ENCODE measurements around the gene VEGFD.

The VEGFD gene

GRCh38 chrX:15384304-15384703 lies at the start of gene VEGFD:
VEGFD (minus strand) TSS chrX:15384413; CDS start chrX:15383946, 467 bp downstream.
- DNase-seq (ENCODE audit: insufficient read length, low spot score): no peak
- TF ChIP-seq, protein P1, sequence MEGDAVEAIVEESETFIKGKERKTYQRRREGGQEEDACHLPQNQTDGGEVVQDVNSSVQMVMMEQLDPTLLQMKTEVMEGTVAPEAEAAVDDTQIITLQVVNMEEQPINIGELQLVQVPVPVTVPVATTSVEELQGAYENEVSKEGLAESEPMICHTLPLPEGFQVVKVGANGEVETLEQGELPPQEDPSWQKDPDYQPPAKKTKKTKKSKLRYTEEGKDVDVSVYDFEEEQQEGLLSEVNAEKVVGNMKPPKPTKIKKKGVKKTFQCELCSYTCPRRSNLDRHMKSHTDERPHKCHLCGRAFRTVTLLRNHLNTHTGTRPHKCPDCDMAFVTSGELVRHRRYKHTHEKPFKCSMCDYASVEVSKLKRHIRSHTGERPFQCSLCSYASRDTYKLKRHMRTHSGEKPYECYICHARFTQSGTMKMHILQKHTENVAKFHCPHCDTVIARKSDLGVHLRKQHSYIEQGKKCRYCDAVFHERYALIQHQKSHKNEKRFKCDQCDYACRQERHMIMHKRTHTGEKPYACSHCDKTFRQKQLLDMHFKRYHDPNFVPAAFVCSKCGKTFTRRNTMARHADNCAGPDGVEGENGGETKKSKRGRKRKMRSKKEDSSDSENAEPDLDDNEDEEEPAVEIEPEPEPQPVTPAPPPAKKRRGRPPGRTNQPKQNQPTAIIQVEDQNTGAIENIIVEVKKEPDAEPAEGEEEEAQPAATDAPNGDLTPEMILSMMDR (IDR thresholded peaks at IDR 0.05; ENCODE audit: insufficient read depth, missing control alignments): no peak
- FAIRE-seq: no peak

DNA sequence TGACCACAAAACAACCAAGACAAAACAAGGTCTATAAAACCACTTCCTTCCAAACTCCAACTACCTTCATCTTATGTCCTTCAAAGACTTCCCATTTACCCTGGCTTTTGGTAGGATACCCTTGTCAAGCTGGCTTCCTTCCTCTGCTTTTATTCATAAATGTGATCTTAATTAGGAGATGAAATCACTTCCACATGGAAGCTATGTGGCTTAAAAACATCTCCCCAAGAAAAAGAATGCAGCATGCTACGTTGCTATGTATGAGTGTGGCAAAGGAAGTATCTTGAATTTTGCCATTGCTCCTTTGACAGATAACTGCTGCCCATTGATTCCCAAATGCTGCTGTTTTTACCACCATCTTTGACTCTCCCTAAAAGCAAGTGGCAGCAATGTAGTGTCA lies 46.4 kb upstream of the VEGFD start:
- DNase-seq (ENCODE audit: insufficient read length, low spot score): no peak
- no peak for FAIRE-seq
- TF ChIP-seq, protein P1 (IDR thresholded peaks at IDR 0.05; ENCODE audit: insufficient read depth, missing control alignments): no peak

- TF ChIP-seq, protein P1 (IDR thresholded peaks at IDR 0.05; ENCODE audit: insufficient read depth, missing control alignments): no peak
- FAIRE-seq (no peak), DNase-seq (ENCODE audit: insufficient read length, low spot score) (no peak)
These were observed 45.9 kb upstream of the VEGFD start for GRCh38 chrX:15430076-15430475.

DNA sequence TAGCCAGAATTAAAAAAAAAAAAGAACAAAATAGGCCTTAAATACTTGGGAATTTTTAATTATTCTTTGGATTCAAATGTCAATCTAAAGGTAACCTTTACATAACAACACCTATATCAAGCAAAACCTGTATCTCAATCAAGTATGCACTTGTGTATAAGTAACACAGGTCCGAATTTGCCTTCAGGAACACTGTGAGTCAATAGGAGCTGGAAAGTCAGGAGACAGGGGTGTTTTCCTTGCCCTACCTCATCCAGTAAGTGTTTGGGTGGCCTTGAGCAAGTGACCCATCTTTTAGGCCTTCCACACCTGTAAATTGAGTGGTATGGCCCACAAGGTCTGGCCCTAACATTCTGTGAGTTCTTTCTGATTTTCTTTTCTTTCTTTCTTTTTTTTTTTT lies 40.8 kb upstream of the VEGFD start:
- TF ChIP-seq, protein P1 (IDR thresholded peaks at IDR 0.05; ENCODE audit: insufficient read depth, missing control alignments): no peak
- FAIRE-seq (no peak), DNase-seq (ENCODE audit: insufficient read length, low spot score) (no peak)

- no peak for DNase-seq (ENCODE audit: insufficient read length, low spot score)
- FAIRE-seq: no peak
- TF ChIP-seq, protein P1 (IDR thresholded peaks at IDR 0.05; ENCODE audit: insufficient read depth, missing control alignments): no peak
These were observed 34.5 kb upstream of the VEGFD start for GRCh38 chrX:15418707-15419181.

GRCh38 chrX:15418041-15418706 lies 34.0 kb upstream of the VEGFD start:
- TF ChIP-seq, protein P1 (IDR thresholded peaks at IDR 0.05; ENCODE audit: insufficient read depth, missing control alignments): no peak
- no peak for DNase-seq (ENCODE audit: insufficient read length, low spot score)
- FAIRE-seq: no peak

All from D721Med (cell line).